IPS-18a (cell line): ENCODE measurements around the gene ZSCAN26.
"Not testable (repeated sequence)": the region's sequence is repeated elsewhere in the genome, so short reads cannot be mapped to it uniquely, and the experiment has no call there.

Experiments
- H3K27ac ChIP-seq: one replicate; pipeline ENCODE4 v1.5.1; 2013; ENCODE audit warnings: low read length
- H3K27me3 ChIP-seq: one replicate; pipeline ENCODE4 v1.6.1; 2013; ENCODE audit warnings: mild to moderate bottlenecking, low read length; ENCODE audit not compliant: control insufficient read depth, insufficient read depth
- H3K36me3 ChIP-seq: one replicate; pipeline ENCODE4 v1.6.1; 2013; ENCODE audit warnings: low read depth, low read length; ENCODE audit not compliant: control insufficient read depth
- H3K4me1 ChIP-seq: one replicate; pipeline ENCODE4 v1.6.1; 2013; ENCODE audit warnings: low read depth, low read length; ENCODE audit not compliant: control insufficient read depth
- H3K4me3 ChIP-seq: one replicate; pipeline ENCODE4 v1.5.1; 2013; ENCODE audit warnings: low read length
- H3K9ac ChIP-seq: one replicate; pipeline ENCODE4 v1.6.1; 2013; ENCODE audit warnings: mild to moderate bottlenecking, low read length, moderate library complexity
- H3K9me3 ChIP-seq: one replicate; pipeline ENCODE4 v1.6.1; 2013; ENCODE audit warnings: low read depth, low read length; ENCODE audit not compliant: control insufficient read depth

Gene ZSCAN26

GRCh38 chr6:28295326-28295725 is 28.4 kb downstream of the ZSCAN26 start:
- no peak overlapping the region for H3K27ac ChIP-seq
- no peaks in the 10 kb centered on the region for H3K4me1 ChIP-seq
- no peak overlapping the region for H3K9ac ChIP-seq
- H3K9me3 ChIP-seq = no peaks in the 10 kb centered on the region
- no peak overlapping the region for H3K4me3 ChIP-seq
- no peaks in the 10 kb centered on the region for H3K27me3 ChIP-seq
- peaks cover 5% of the 10 kb centered on the region for H3K36me3 ChIP-seq

DNA sequence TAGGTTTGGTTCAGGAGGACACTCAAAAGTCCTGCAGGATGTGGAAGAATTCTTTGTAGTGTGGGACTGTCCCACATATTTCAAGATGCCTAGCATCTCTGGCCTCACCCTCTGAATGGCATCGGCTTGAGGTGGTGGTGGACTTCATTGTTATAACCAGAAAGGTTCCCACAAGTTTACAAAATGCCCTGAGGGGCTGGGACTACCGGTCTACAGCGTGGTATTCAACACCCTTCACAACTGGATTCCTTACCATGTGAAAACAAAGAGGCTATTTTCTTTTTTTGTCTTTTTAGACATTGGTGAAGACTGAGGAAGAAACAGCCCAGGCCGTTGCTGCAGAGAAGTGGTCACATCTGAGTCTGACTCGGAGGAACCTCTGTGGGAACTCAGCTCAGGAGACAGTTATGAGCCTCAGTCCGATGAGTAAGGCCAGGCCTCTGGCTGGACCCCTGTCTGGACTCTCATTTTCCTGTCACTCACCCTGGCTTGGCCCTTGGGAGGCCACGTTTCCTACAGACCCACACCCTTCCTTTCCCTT is 29.6 kb downstream of the ZSCAN26 start:
- Histone ChIP-seq H3K9ac (no peak overlapping the region), H3K4me1 (no peaks in the 10 kb centered on the region), H3K27ac (no peak overlapping the region), H3K4me3 (no peak overlapping the region), H3K9me3 (no peaks in the 10 kb centered on the region), H3K27me3 (no peaks in the 10 kb centered on the region), H3K36me3 (peaks cover 10% of the 10 kb centered on the region)

GRCh38 chr6:28303570-28303969 is 36.6 kb downstream of the ZSCAN26 start:
- Histone ChIP-seq H3K36me3 (peaks cover 7% of the 10 kb centered on the region), H3K9ac (no peak overlapping the region), H3K27me3 (no peaks in the 10 kb centered on the region), H3K4me3 (no peak overlapping the region), H3K4me1 (no peaks in the 10 kb centered on the region), H3K9me3 (no peaks in the 10 kb centered on the region), H3K27ac (no peak overlapping the region)

GRCh38 chr6:28306363-28306762 is 39.4 kb downstream of the ZSCAN26 start:
- H3K36me3 ChIP-seq, H3K4me1 ChIP-seq, H3K9me3 ChIP-seq: not testable (repeated sequence)

GRCh38 chr6:28311139-28311823 is 44.3 kb downstream of the ZSCAN26 start:
- Histone ChIP-seq H3K9me3 (no peaks in the 10 kb centered on the region), H3K27me3 (no peaks in the 10 kb centered on the region), H3K36me3 (no peaks in the 10 kb centered on the region), H3K4me1 (no peaks in the 10 kb centered on the region), H3K27ac (no peak overlapping the region), H3K4me3 (no peak overlapping the region), H3K9ac (no peak overlapping the region)

More at GRCh38 chr6:28306363-28306762, 39.4 kb downstream of the ZSCAN26 start:
- not testable (repeated sequence) for H3K9ac ChIP-seq, H3K27me3 ChIP-seq, H3K27ac ChIP-seq, H3K4me3 ChIP-seq

DNA sequence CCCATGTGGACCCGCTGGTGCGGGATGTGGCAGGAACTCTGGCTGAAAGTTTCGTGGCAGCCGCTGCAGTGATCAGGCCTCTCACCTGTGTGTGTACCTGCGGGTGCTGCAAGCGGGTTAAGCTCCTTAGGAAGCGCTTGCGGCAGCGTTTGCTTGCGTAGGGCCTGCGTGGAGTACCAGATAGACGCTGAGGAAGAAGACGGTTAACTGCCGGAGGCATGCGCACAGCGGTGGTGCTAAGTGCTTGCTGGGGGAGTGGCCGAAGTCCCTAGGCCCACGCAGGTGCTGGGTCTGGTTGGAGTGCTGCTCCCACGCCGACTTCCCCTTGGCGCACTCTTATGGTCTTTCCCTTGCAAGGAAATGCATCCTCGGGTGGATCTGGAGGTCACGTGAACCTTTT is 46.0 kb downstream of the ZSCAN26 start:
- Histone ChIP-seq H3K9ac (no peak overlapping the region), H3K4me3 (no peak overlapping the region), H3K27ac (no peak overlapping the region), H3K9me3 (no peaks in the 10 kb centered on the region), H3K36me3 (no peaks in the 10 kb centered on the region), H3K4me1 (no peaks in the 10 kb centered on the region), H3K27me3 (no peaks in the 10 kb centered on the region)

DNA sequence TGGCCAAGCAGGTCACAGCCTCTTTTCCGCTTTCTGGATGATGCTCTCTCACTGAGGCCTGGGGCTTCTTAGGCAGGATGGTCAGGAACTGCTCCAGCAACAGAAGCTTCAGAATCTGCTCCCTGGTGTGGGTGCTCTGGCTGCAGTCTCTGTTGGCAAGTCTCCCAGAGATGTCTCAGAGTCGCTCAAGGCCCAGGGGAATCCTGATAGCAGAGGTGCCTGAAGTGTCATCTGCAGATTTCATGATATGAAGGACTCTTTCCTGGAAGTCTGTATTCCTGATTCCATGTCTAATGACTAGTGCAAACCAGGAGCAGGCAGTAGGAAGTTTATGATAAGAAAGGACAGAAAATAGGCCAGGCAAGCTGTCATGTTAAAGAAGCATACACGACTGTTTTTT is 48.7 kb downstream of the ZSCAN26 start:
- Histone ChIP-seq H3K9ac (no peak overlapping the region), H3K4me3 (no peak overlapping the region), H3K4me1 (no peaks in the 10 kb centered on the region), H3K9me3 (no peaks in the 10 kb centered on the region), H3K36me3 (no peaks in the 10 kb centered on the region), H3K27ac (no peak overlapping the region), H3K27me3 (no peaks in the 10 kb centered on the region)

DNA sequence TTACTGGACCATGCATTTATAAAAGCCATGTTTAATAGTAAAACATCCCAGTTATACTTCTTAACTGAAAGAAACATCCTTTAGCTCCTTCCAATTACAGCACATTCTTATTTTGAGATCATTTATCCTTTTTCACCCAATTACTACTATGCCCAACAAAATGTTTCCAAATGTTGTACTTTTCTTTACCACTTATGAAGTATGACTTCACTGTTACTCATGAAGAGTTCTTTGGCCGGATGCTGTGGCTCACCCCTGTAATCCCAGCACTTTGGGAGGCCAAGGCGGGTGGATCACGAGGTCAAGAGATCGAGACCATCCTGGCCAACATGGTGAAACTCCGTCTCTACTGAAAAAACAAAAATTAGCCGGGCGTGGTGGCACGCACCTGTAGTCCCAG is 50.9 kb downstream of the ZSCAN26 start:
- H3K27me3 ChIP-seq, H3K27ac ChIP-seq, H3K4me3 ChIP-seq, H3K9me3 ChIP-seq, H3K4me1 ChIP-seq, H3K36me3 ChIP-seq, H3K9ac ChIP-seq: not testable (repeated sequence)

DNA sequence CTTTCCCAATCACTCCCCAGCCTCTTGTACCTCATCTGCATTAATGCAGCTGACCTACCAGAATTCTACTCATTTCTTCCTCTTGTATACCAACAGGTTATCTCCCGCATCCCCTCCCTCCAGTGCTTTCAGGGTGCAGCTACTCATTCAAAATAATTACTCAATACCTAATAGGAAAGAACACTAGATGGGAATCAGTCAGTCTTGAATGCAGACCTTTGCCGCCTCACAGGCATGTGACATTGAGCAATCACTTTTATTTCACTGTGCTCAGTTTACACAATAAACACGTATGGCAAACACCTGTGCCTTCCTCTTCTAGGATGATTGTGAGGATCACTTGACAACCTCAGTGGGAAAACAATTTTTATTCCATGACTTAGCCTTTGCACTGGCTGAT is 55.7 kb downstream of the ZSCAN26 start:
- H3K27me3 ChIP-seq = no peaks in the 10 kb centered on the region
- no peaks in the 10 kb centered on the region for H3K4me1 ChIP-seq
- no peak overlapping the region for H3K4me3 ChIP-seq
- peaks cover 18% of the 10 kb centered on the region for H3K9me3 ChIP-seq
- H3K9ac ChIP-seq = no peak overlapping the region
- H3K27ac ChIP-seq = no peak overlapping the region
- peaks cover 13% of the 10 kb centered on the region for H3K36me3 ChIP-seq

- no peak overlapping the region for H3K27ac ChIP-seq
- H3K9ac ChIP-seq = no peak overlapping the region
- no peaks in the 10 kb centered on the region for H3K27me3 ChIP-seq
- peaks cover 13% of the 10 kb centered on the region for H3K36me3 ChIP-seq
- no peak overlapping the region for H3K4me3 ChIP-seq
- H3K4me1 ChIP-seq = no peaks in the 10 kb centered on the region
- H3K9me3 ChIP-seq = peaks cover 18% of the 10 kb centered on the region
Observed at GRCh38 chr6:28323813-28324424, 57.0 kb downstream of the ZSCAN26 start.

DNA sequence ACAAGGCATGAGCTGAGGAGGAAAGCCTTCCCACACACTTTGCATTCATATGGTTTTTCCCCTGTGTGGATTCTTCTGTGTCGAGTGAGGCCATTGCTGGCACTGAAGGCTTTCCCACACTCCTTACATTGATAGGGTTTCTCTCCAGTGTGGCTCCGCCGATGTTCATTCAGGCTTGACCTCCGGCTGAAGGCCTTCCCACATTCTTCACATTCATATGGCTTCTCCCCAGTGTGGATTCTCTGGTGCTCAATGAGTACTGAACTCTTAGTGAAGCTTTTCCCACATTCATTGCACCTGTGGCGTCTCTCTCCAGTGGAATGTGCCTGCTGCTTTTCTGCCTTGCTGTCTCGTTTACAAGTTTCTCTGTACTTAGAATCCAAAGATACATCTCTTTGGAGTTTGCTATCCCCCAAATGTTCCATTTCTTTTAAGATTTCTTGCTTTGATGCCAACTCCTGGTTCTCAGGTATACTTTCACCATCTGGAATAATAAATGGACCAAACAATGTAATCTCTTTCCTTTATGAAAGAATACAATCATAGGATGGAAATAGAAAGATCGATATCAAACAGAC is 59.5 kb downstream of the ZSCAN26 start:
- Histone ChIP-seq H3K4me1 (no peaks in the 10 kb centered on the region), H3K4me3 (no peak overlapping the region), H3K36me3 (peaks cover 13% of the 10 kb centered on the region), H3K9me3 (peaks cover 18% of the 10 kb centered on the region), H3K27me3 (no peaks in the 10 kb centered on the region), H3K9ac (no peak overlapping the region), H3K27ac (no peak overlapping the region)
